Left lobe of liver (tissue), 2 donors: Measurements from ENCODE around the gene RNU1-3. TPM values are rescaled to one million over a fixed set of nuclear protein-coding genes. Genes with fewer than 3 reads are reported as not detected.
"Not testable (repeated sequence)": the region's sequence is repeated elsewhere in the genome, so short reads cannot be mapped to it uniquely, and the experiment has no call there.

ENCODE experiments used
- ATAC-seq: fragments of 200-7000 bp; cut with Tn5 transposase; one replicate; pipeline ENCODE4 v1.9.1; 2020; ENCODE audit warnings: mild to moderate bottlenecking, moderate library complexity
- DNase-seq: peaks from one replicate; pipeline ENCODE4 v3.0.0-alpha.2; 2020; ENCODE audit warnings: low spot score
- total RNA-seq: library from RNA; stranded (reverse); gene quantifications from one replicate; pipeline ENCODE4 v1.2.1, GENCODE V29; 2021
- donor health status: DM: no; HTN: no; CAD: no; lungs with moderate emphysema.
- donor health status: DM: no; HTN: yes; CAD: no.

Gene RNU1-3
- total RNA-seq, 1 donor from 2014 or later: 1,159 TPM

- not testable (repeated sequence) for ATAC-seq
- DNase-seq: peak; percentile 51
These were observed 24.5 kb downstream of the RNU1-3 start for GRCh38 chr1:16642025-16642966.

- not testable (repeated sequence) for DNase-seq, ATAC-seq
These were observed 25.4 kb downstream of the RNU1-3 start for GRCh38 chr1:16641159-16641975.

GRCh38 chr1:16639091-16640031, 27.4 kb downstream of the RNU1-3 start:
- not testable (repeated sequence) for ATAC-seq
- DNase-seq: peak; percentile 48

GRCh38 chr1:16637941-16638778, 28.6 kb downstream of the RNU1-3 start:
- DNase-seq: peak; percentile 46

GRCh38 chr1:16636551-16637195, 30.1 kb downstream of the RNU1-3 start:
- ATAC-seq: not testable (repeated sequence)
- DNase-seq: peak; percentile 48

More at GRCh38 chr1:16637941-16638778, 28.6 kb downstream of the RNU1-3 start:
- peak; percentile 5 for ATAC-seq

GRCh38 chr1:16635959-16636358, 30.8 kb downstream of the RNU1-3 start:
- not testable (repeated sequence) for ATAC-seq
- DNase-seq: peak; percentile 46

- ATAC-seq: not testable (repeated sequence)
- peak; percentile 42 for DNase-seq
These were observed 33.0 kb downstream of the RNU1-3 start for GRCh38 chr1:16633540-16634282.

GRCh38 chr1:16632044-16632850, 34.5 kb downstream of the RNU1-3 start:
- peak; percentile 47 for DNase-seq
- not testable (repeated sequence) for ATAC-seq

GRCh38 chr1:16631248-16632043, 35.3 kb downstream of the RNU1-3 start:
- ATAC-seq (no peak), DNase-seq (peak; percentile 62)

GRCh38 chr1:16630661-16631247, 36.0 kb downstream of the RNU1-3 start:
- ATAC-seq (no peak), DNase-seq (peak; percentile 59)

- not testable (repeated sequence) for ATAC-seq
- DNase-seq: peak; percentile 57
These were observed 36.7 kb downstream of the RNU1-3 start for GRCh38 chr1:16629916-16630530.

GRCh38 chr1:16628361-16629111, 38.2 kb downstream of the RNU1-3 start:
- ATAC-seq: peak; percentile 3

GRCh38 chr1:16626409-16626983, 40.3 kb downstream of the RNU1-3 start:
- ATAC-seq, DNase-seq: not testable (repeated sequence)

More at GRCh38 chr1:16628361-16629111, 38.2 kb downstream of the RNU1-3 start:
- peak; percentile 64 for DNase-seq
